HG02642 (cell line): ENCODE measurements around the gene ZFP36L2.

ENCODE experiments used
- ATAC-seq: cut with Tn5 transposase; IDR thresholded peaks from one replicate; pipeline ENCODE4 v1.9.1; 2021; ENCODE audit warnings: mild to moderate bottlenecking; ENCODE audit not compliant: unreplicated experiment, poor library complexity

Gene ZFP36L2

GRCh38 chr2:43225093-43225787 is 1.2 kb downstream of the ZFP36L2 start:
- no peak for ATAC-seq

GRCh38 chr2:43224571-43225092 is 1.8 kb downstream of the ZFP36L2 start:
- no peak for ATAC-seq

- no peak for ATAC-seq
Observed at GRCh38 chr2:43224131-43224570, 2.3 kb downstream of the ZFP36L2 start.

- ATAC-seq: no peak
Observed at GRCh38 chr2:43223521-43224001, 2.8 kb downstream of the ZFP36L2 start.

- ATAC-seq: no peak
Observed at GRCh38 chr2:43222475-43223309, 3.7 kb downstream of the ZFP36L2 start.

GRCh38 chr2:43221763-43222474 is 4.5 kb downstream of the ZFP36L2 start:
- no peak for ATAC-seq

GRCh38 chr2:43221124-43221762 is 5.2 kb downstream of the ZFP36L2 start:
- ATAC-seq: no peak

GRCh38 chr2:43220760-43221123 is 5.7 kb downstream of the ZFP36L2 start:
- ATAC-seq: no peak

- ATAC-seq: no peak
Observed at GRCh38 chr2:43220229-43220751, 6.1 kb downstream of the ZFP36L2 start.

GRCh38 chr2:43219383-43220228 is 6.8 kb downstream of the ZFP36L2 start:
- peak; percentile 66 for ATAC-seq

- peak; percentile 29 for ATAC-seq
Observed at GRCh38 chr2:43218702-43219382, 7.6 kb downstream of the ZFP36L2 start.

- ATAC-seq: no peak
Observed at GRCh38 chr2:43218155-43218701, 8.2 kb downstream of the ZFP36L2 start.

GRCh38 chr2:43217228-43218154 is 8.9 kb downstream of the ZFP36L2 start:
- no peak for ATAC-seq

- ATAC-seq: no peak
Observed at GRCh38 chr2:43216629-43217028, 9.8 kb downstream of the ZFP36L2 start.

GRCh38 chr2:43215673-43216255 is 10.6 kb downstream of the ZFP36L2 start:
- ATAC-seq: no peak

- no peak for ATAC-seq
Observed at GRCh38 chr2:43214253-43214652, 12.2 kb downstream of the ZFP36L2 start.

GRCh38 chr2:43212931-43213330 is 13.5 kb downstream of the ZFP36L2 start:
- ATAC-seq: no peak
